ENCODE results near the gene PIH1D1.

DNA sequence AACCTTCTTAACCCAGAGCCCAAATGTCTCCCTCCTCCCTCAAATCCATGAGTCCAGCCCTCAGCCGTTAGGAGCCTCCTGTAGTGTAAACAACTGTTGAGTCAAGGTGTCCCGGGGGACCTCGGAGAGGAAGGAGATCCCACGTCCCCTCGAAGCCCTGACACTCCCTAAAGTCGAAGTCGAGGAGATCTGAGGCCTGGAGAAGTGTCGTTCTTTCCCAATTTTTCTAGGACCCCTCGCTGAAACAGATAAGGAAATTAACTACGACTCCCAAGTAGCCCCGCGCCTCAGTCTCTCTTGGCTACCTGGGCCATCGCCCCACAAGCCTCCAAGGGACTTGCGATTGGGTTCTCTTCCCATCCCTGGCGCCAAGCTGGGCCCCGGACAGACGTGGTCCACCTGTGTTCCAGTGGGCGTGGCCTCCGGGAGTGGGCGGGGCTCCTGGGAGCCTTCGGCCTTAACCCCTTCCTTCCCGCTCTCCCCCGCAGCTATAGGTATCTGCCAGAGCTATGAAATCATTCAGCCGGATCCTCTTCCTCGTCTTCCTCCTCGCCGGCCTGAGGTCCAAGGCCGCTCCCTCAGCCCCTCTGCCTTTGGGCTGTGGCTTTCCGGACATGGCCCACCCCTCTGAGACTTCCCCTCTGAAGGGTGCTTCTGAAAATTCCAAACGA lies 25.6 kb downstream of the PIH1D1 start:
- no peak for TF ChIP-seq POLR2AphosphoS5 (IDR thresholded peaks at IDR 0.05; ENCODE audit: insufficient read depth, low read depth, low read length)
- TF ChIP-seq, protein P1, sequence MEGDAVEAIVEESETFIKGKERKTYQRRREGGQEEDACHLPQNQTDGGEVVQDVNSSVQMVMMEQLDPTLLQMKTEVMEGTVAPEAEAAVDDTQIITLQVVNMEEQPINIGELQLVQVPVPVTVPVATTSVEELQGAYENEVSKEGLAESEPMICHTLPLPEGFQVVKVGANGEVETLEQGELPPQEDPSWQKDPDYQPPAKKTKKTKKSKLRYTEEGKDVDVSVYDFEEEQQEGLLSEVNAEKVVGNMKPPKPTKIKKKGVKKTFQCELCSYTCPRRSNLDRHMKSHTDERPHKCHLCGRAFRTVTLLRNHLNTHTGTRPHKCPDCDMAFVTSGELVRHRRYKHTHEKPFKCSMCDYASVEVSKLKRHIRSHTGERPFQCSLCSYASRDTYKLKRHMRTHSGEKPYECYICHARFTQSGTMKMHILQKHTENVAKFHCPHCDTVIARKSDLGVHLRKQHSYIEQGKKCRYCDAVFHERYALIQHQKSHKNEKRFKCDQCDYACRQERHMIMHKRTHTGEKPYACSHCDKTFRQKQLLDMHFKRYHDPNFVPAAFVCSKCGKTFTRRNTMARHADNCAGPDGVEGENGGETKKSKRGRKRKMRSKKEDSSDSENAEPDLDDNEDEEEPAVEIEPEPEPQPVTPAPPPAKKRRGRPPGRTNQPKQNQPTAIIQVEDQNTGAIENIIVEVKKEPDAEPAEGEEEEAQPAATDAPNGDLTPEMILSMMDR (IDR thresholded peaks at IDR 0.05; ENCODE audit: extremely low read depth in 1 of 2, insufficient read depth in 1 of 2, low read depth in 1 of 2, low read length in 2 of 2), result no peak
- no peak for TF ChIP-seq EZH2 (IDR thresholded peaks at IDR 0.05; ENCODE audit: borderline replicate concordance, low read depth, low read length, severe bottlenecking)
- no peak for TF ChIP-seq FOS (IDR thresholded peaks at IDR 0.05; ENCODE audit: borderline replicate concordance, insufficient read depth, low read length)
- TF ChIP-seq MYC (IDR thresholded peaks at IDR 0.05; ENCODE audit: low read depth, low read length), result no peak
- no peak for TF ChIP-seq POLR2A (IDR thresholded peaks at IDR 0.05; ENCODE audit: low read depth, low read length)
- no peak for TF ChIP-seq JUN (IDR thresholded peaks at IDR 0.05; ENCODE audit: borderline replicate concordance, insufficient read depth, insufficient read length, low read depth)

All from endothelial cell of umbilical vein (primary cell).